Transverse colon (tissue), 4 donors: ENCODE results near the gene MT1B.

Experiments used
- POLR2A ChIP-seq: fragments of 450-650 bp; IDR thresholded peaks from one replicate; pipeline ENCODE4 v1.6.1; 2016; ENCODE audit warnings: antibody characterized with exemption, mild to moderate bottlenecking, moderate library complexity
- POLR2AphosphoS5 ChIP-seq, 3 donors: sonication (generic); formaldehyde crosslinking; IDR thresholded peaks; one replicate each; pipeline ENCODE4 v1.6.1; 2016; ENCODE audit warnings: antibody characterized with exemption in 3 of 3
- TF ChIP-seq, protein P1 (sequence below), 5 experiments: fragments of 200-600 bp in 3 of 5; fragments of 450-650 bp in 2 of 5; sonication (generic) in 3 of 5; IDR thresholded peaks; 1 replicate in 2 of 5; 2 replicates in 3 of 5; pipeline ENCODE4 v1.5.1; 2016 to 2017; ENCODE audit warnings: antibody characterized with exemption in 5 of 5, inconsistent platforms in 3 of 5, mild to moderate bottlenecking in 2 of 5, moderate library complexity in 1 of 5

DNA sequence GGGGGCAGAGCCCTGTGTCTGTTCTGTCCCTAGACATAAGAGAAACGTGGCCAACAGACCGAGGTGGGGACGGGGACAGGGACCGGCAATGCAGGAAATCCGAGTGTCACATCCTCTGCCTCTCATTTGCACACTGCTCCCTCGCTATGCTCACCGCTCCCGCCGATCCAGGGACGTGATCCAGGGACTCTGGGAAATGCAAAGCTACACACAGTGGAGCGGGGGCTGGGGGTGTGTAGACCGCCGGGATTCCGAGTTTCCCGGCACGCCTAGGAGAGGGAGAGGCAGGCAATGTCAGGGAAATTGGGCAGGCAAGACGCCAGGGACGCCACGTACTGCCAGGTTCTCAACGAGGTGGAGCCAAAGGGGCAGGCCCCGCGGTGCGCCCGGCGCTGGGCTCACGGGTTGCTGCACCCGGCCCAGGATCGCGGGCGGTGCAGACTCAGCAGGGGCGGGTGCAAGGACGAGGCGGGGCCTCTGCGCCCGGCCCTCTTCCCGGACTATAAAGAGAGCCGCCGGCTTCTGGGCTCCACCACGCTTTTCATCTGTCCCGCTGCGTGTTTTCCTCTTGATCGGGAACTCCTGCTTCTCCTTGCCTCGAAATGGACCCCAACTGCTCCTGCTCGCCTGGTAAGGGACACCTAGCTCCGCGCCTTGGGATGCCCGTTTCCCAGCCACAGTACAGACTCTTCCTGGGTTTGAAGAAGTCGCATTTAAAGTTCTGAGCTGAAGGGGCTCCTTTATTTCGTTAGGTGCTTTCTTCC is 30.4 kb downstream of the MT1B start, which contains the start of gene MT1X:
- TF ChIP-seq POLR2A (peak; percentile 97), POLR2AphosphoS5 (IDR thresholded peaks at IDR 0.05) (peak in 2 of 3 donors; percentile 97)
- TF ChIP-seq, protein P1, sequence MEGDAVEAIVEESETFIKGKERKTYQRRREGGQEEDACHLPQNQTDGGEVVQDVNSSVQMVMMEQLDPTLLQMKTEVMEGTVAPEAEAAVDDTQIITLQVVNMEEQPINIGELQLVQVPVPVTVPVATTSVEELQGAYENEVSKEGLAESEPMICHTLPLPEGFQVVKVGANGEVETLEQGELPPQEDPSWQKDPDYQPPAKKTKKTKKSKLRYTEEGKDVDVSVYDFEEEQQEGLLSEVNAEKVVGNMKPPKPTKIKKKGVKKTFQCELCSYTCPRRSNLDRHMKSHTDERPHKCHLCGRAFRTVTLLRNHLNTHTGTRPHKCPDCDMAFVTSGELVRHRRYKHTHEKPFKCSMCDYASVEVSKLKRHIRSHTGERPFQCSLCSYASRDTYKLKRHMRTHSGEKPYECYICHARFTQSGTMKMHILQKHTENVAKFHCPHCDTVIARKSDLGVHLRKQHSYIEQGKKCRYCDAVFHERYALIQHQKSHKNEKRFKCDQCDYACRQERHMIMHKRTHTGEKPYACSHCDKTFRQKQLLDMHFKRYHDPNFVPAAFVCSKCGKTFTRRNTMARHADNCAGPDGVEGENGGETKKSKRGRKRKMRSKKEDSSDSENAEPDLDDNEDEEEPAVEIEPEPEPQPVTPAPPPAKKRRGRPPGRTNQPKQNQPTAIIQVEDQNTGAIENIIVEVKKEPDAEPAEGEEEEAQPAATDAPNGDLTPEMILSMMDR (IDR thresholded peaks at IDR 0.05): no peak
